SIG-M5 treated with dmso at 0.1 percent for 504 hours (cell line): ENCODE results near the gene BNC2.

ENCODE experiments used
- DNase-seq: peaks from one replicate; lab custom pipeline; 2025; ENCODE audit not compliant: unreplicated experiment; lab: John Stamatoyannopoulos, UW

BNC2 gene

DNA sequence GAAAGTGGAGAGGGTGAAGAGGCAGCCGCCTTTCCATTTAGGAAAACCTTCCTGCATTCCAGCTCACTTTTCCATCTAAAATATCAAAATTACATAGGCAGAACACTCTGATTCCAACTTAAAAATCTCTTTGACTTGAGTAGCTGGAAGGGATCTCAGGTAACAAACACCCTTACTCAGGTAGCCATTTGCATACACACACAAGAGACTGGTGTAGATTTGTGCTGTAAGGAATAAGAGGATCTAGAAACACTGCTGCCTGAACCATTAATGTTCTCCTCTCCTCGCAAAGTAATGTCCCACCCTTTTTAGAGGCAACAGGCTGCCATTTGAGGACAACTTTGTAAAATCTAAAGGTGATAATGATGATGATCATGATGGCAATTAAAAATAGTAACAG, 53.5 kb downstream of the BNC2 start:
- DNase-seq = no peak

DNA sequence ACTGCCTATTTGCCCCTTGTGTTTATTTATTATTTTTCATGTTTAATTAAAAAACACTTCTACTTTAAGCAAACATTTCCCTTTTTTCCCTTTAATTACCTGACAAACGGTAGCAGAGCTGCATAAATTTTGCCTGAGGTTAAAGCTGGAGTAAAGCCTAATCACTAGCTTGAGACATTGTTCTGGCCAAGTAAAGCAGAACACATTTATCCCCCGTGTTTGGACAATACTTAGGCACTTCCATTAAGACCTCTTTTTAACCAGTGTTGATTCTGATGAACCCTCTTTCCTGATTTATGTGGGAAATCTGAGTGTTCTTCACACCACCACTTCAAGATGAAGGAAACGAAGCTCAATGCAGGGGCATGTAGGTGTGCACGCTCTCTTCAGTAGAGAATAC, 54.5 kb downstream of the BNC2 start:
- DNase-seq = no peak

DNA sequence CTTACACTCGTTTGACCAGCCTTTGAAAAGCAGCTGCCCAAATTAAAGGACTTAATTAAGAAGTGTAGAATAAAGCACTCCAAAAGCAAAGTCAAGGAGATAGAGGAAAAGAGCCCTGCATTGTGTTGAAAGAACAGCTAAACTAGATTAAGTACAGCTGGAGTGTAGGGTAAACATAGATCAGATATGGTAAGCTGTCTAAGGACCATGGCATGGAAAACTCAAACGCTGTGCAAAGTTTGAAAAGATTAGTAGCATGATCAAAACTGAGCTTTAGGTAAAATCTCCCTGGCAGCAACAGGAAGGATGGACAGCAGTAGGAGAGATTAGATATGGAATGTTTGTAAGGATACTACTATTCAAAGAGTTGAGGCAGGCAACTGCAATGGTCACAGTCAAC, 55.4 kb downstream of the BNC2 start:
- DNase-seq = no peak

DNA sequence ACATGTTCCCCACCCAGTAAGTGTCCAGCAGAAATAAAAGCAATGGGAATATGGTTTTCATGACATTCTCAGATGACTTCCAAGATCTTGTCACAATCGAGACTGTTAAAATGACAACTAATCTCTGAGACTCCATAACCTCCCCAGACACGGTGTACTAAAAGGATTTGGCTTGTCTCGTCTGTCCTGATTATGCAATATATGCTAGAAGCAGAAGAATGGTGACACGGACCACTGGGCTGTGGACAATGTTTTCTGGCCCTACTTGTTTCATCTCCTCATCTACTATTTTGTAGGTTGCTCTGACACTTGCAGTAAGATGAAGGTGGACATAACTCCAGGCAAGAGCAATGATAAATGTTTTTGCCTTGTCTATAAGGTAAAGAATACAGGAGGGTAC, 56.6 kb downstream of the BNC2 start:
- DNase-seq = no peak

DNA sequence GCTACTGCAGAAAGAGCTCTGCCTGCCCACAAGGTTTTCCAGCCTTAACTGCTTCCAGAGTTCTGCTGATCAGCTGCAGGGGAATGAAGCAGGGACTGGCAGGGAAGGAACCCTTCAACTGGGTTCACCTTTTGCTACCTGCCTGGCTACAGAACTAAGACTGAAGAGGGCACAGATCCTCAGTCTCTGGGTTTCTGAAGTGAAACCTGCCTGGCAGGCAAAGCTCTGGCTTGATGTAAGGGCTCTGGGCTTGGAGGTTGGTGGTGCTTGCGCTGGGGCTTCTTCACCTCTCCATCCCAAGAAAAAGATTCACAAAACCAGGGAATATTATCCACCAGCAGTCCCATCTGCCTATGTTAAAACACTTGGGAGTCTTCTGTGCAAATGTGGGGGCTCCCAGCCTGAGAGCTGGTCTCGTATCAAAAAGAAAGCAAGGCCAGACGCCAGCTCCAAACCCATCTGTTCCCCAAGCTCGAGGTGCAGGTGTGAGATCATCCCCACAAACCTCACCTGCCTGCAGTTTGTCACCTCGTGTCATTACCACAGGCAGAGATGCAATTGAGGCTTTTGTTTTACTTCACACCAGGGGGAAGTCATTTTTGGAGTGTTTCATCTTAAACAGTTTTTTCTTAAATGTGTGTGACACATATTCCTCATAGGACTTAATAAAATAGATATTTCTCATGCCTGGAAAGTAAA, 58.3 kb downstream of the BNC2 start:
- DNase-seq = no peak

DNA sequence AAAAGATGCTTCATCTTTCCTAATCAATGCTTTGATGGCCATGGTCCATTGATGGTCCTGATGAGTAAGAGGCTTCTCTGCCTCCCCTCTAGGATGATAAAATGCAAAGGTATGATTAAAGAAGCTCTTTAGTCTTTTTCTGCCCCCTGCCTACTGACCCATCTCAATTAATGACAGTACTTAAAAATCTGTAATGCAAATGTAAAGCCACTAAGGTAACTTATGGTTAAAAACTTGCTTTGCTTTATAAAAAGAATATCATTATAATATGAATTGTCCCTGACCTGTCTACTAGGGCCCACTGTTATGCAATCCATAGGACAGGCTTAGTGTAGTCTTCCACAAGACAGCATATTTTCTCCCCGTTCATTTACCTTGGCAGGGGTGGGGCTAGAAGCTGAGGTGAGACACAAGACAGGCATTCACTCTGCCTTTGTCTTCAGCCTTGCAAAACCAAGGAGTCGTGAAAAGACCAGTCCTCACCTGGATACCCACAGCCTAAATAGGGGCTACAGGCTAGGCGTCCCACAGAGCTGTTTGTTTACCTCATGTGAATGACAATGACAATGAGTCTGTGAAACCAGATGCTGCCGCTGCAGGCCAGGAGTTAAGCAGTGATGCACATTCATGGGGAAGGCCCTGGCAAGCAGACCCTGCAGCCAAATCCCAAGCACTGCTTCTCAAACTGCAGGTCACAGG, 60.4 kb downstream of the BNC2 start:
- no peak for DNase-seq

DNA sequence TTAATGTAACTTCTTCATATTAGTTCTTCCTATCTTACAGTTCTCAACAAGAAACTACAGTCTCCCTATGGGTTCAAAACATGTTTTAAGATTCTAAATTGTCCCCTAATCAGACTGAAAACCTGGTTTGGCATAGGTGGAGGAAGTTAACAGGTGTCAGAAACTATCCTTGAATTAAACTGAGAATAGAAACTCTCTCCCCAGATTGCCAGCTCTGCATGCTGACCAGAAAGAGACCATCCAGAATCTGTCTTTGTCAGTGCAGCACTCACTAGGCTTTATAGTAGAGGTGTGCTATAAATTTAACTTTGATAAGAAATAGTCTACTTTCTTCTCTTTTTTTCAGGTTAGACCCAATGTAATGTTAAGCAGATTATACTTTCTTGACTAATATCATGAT, 63.8 kb downstream of the BNC2 start:
- DNase-seq = no peak

DNA sequence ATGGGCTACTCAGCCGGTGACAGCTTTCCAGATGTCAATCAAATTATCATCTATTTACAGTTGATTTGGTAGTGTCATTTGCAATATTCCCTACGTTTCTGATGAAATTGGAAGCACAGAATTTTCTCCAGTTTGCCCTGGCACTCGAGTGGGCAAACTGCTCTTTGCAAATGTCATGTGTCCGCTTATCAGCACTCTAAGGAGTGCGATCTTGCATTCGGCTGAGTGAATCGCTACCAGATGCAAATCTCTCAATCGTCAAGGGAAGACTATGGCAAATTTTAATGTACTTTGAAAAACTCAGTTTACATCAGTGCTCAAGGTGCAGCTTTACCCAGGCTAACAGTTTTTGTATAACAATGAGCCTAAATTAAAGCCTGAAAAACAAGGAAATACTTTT, 66.8 kb downstream of the BNC2 start:
- no peak for DNase-seq

DNA sequence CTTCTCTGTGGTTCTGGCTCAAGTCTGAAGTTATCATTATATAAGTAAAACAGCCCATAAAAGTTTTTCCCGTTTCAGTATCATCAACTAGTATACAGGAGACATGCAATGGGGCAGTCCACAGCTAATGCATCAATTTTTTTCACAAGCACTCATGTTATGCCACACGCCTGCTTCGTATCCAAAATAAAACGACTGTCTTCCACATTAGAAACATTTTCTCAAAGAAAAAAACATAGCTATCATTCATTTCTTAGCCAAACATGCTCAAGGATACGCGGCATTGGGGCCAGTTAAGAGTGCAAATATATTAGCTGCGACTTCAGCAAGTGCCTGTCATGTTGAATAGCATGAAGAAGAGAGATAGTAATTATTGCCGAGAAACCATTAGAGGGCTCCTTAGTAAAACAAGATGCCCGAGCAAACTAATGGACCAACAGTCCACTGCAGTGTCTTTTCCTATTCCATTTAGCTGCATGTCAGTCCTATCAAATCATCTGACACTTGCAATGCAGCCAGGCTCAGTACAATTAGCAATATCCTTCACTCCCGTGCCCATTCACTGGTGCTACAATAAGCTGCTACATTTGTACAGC, 68.5 kb downstream of the BNC2 start:
- DNase-seq = no peak

DNA sequence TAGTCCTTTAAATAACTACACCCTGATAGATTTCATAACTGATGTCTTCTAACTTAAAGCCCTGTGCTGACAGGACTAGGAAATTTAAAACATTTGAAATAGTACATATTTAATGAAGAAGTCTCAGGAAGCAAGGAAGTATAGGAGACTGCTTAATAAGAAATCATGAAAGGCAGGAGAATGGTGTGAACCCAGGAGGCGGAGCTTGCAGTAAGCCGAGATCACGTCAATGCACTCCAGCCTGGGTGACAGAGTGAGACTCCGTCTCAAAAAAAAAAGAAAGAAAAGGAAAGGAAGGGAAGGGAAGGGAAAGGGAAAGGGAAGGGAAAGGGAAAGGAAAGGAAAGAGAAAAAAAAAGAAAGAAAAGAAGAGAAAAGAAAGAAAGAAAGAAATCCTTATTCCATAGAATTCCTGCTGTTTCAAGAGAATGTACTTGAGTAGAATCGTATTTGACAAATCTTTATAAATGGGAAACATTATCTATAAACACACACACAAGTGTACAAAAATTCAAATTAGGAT, 74.1 kb downstream of the BNC2 start:
- DNase-seq = no peak

DNA sequence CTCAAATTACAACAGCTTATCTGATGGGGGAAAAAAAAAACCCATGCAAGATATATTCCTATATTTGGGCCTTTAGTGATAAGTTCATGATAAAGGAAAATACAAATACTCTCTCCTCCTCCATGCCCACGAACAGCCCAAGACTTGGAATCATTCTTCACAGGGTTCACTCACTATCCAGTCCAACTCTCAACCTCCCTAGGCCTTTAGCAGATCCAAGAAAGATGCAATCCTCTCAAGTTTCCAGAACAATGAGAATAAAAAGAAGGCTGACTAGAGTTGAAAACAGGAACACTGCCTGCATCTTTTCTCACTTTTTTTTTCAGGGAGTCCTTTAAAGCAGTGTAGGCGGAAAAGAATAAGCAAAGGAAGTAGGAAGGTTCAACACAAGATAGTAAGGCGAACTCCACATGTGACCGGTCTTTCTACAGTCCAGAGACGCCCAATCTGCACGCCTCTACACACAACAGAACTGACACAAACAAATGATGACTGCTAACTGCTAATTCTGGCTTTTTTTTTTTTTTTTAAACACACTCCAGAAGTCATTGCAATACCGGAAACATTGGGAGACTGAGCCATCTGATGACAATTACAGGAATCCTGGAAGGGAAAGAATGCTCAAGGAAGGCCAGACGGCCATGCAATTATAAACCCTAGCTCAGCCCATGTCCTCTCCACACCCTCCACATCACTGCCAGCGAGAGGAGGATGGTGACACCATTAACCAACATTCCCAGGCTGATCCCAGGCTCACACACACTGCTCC, 75.4 kb downstream of the BNC2 start:
- no peak for DNase-seq

DNA sequence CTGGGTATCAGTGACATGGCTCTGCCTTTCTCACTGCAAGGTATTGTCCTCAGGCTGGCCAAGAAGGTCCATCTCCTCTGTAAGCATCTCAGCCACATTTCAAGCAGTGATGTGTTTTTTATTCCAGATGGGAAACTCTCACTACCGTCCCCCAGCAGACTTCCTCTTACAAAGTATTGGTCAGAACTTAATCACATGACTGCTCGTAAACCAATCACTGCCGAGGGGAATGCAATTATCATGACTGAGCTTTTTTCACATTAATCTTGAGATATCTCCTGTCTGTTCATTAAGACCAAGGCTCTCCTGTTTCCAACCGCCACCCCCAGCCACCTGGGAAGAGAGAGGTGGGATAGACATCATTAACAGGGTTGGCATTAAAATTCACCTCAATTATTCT, 76.4 kb downstream of the BNC2 start:
- no peak for DNase-seq

DNA sequence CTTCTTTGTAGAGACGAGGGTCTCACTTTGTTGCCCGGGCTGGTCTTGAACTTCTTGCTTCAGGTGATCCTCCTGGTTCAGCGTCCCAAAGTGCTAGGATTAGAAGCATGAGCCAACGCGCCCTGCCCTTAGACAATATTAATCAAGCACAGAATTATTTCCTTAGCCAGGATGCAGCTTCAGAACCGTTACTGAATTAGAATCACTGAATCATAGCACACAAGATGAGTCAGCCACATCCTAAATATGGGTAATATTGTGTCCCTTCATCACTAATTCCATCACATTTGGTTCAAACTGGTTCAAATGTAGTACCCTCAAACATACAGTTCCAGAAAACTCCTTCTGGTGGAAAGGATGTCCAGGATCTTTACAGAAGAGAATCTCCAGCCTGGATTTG, 82.7 kb downstream of the BNC2 start:
- no peak for DNase-seq

DNA sequence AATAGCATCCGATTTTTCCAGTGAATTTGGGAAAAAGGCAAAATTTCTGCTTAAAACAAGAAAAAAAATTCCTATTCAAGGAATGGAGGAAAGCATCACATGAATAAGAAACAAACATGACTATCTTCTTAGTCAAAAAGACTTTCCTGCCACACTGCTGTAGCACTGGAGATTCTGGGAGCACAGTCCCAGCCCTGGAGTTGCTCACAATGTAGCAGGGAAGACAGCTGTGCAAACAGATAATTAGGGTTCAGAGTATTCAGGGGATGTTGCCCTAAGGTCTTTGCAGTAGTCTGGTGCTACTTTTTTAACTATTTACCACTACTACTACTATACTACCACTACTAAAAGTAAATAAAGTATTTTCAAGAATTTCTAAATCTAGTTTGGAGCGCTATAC, 86.5 kb downstream of the BNC2 start:
- DNase-seq = no peak

DNA sequence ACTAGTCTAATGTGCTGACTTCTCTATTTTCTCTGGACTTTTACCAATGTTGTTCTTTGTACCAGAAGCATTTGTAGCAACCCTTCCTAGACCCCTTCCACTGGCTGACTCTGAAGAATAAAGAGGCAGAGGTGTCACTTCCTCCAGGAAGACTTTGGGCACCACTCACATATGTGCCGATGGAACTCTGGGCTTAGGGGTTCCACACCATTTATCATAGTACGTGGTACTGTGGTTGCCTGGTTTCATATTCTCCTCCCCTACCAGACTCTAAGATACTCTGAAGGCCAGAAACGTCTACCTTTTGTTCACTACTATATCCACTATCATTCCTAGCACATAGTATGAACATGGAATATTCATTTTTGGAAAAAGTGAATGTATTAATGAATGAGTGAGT, 88.0 kb downstream of the BNC2 start:
- DNase-seq = no peak

DNA sequence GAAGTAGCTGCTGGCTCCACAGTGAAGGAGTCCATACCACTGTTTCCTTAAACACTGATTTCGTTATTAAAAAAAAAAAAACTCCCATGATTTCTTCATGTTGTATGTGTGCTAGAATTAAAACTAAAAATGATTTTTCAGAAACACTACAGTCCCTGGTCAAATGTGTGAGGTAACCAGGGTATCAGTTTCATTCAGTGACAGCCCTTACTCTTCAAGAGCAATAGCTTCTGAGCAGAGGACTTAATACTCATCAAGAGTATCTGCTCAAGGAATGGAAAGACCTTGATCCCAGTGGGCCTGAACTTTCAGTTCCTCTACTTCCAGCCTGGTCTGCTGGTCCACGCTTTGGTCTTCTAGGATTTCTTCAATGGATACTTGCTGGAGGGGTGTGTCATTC, 95.1 kb downstream of the BNC2 start:
- DNase-seq = no peak

DNA sequence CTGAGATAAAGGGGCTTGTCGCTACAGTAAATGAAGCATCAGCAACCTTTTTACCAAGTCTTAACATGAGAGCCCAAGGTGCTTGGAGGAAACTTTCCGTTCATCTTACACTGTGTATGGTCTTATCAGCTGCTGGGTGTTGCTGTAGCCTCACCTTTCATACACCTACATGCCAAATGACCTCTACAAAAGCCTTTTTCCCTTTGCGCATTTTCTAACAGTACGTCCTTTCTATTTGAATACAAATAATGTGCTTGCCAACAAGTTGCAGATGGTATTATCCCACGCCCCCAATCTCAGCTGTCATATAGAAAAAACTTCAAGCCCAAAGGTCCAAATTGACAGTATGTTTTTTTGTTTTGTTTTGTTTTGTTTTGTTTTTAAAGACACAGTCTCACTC, 96.9 kb downstream of the BNC2 start:
- DNase-seq = no peak

DNA sequence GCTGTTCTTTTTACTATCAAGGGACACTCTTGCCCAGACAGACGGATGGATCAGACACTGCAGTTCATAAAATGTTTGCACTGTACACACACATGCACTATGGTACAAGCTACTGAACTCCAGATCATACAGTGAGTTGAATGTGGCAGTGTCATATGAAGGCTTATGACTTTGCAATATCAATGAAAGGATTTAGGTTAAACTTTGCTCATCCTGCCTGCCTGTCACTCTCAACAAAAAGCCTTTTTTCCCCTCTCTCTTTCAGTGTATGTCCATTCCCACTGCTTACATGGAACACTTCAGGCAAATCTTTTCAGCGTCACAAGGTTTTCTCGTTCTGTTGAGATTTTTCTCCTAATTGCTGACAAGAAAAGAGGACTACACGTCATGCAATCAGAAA, 97.4 kb downstream of the BNC2 start:
- DNase-seq = no peak

DNA sequence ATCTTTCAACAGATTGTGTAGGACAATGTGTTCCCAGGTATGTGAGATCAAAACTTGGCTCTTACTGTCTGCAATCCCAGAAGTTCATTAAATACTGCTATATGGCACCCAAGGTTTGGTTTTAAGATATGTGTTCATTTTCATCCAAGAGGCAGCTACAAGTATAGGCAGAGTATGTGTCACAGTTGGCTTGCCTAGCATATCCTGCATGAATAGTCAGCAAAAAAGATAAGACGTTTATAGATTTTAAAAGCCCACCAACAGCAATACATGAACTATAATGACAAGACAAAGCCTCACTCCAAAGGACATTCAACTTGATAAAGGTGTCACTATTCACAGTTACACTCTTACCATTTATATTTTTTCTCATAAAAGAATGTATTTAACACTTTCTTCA, 99.1 kb downstream of the BNC2 start:
- no peak for DNase-seq

DNA sequence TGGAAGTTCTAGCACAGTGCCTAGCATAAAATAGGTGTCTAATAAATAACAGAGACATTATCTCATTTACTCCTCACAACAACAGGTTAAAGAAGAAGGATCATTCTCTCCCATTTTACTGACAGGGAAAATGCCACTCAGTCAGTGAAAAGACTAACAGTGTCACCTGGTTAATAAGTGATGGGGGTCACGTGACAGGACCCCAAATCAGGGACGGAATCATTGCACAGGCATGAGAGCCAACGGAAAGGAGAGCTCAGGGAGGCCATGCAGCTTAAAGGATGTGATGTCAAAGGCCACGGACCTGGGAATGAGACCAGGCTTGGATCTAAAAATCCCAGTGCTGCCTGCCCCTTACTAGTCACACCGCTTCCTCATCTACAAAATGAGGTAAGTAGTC, 101.2 kb downstream of the BNC2 start:
- DNase-seq = no peak

DNA sequence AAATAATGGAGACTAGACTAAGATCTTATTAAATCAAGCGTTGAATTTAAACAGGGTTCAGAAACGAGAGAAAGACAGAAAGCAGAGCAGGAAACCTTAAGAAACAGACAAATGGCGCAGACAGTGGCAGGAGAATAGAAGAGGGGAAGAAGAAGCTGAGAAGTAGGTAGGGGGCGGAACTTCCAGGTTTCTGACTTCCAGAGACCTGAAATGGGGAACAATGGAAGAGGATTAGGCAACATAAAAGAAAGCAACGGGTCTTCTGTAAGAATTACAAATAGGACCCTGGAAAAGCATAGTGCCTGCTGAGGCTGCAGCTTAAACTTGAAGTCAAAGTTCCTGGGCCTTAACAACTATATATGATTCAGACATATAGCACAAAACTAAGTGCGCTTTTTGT, 101.7 kb downstream of the BNC2 start:
- no peak for DNase-seq

DNA sequence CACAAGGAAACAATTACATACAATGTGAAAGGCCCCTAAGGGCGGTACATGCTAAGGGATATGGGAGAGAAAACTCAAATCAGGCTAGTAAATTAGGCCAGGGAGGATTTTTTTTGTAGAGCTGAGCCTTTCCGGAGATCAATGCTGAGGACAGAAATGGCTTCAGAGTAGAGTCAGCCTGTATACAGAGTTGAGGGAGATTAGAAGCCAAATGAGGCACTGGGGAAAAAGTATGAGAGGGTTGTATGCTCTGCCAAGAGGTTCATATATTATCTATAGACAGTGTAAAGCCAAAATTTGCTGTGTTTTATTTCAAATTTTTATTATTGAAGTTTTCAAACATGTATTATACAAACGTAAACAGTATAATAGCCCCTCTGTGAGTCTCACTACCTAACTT, 103.1 kb downstream of the BNC2 start:
- no peak for DNase-seq
